GM18858 (cell line): Measurements from ENCODE around the gene IRF2BP1.
"Not testable (repeated sequence)": the region's sequence is repeated elsewhere in the genome, so short reads cannot be mapped to it uniquely, and the experiment has no call there.

Source experiments
- ATAC-seq: cut with Tn5 transposase; IDR thresholded peaks from one replicate; pipeline ENCODE4 v1.9.1; 2021; ENCODE audit not compliant: unreplicated experiment

Gene IRF2BP1

GRCh38 chr19:45902651-45903625 lies 17.0 kb upstream of the IRF2BP1 start:
- ATAC-seq, result peak; percentile 72

GRCh38 chr19:45901912-45902650 lies 16.1 kb upstream of the IRF2BP1 start, which contains the start of gene MYPOP:
Gene MYPOP (minus strand): TSS chr19:45902613. CDS start chr19:45901773, 840 bp downstream.
- no peak for ATAC-seq

- ATAC-seq, result no peak
Measured at GRCh38 chr19:45901432-45901911, 15.5 kb upstream of the IRF2BP1 start.

GRCh38 chr19:45900738-45901431 lies 14.9 kb upstream of the IRF2BP1 start:
- ATAC-seq, result no peak

- no peak for ATAC-seq
Measured at GRCh38 chr19:45899919-45900589, 14.1 kb upstream of the IRF2BP1 start.

GRCh38 chr19:45899253-45899652 lies 13.3 kb upstream of the IRF2BP1 start:
- no peak for ATAC-seq

- ATAC-seq, result no peak
Measured at GRCh38 chr19:45897261-45897812, 11.4 kb upstream of the IRF2BP1 start.

- ATAC-seq, result not testable (repeated sequence)
Measured at GRCh38 chr19:45895983-45896599, 10.2 kb upstream of the IRF2BP1 start.

- no peak for ATAC-seq
Measured at GRCh38 chr19:45895519-45895972, 9.6 kb upstream of the IRF2BP1 start.

- no peak for ATAC-seq
Measured at GRCh38 chr19:45890877-45891276, 4.9 kb upstream of the IRF2BP1 start.

- ATAC-seq, result no peak
Measured at GRCh38 chr19:45889210-45889885, 3.4 kb upstream of the IRF2BP1 start.

GRCh38 chr19:45887200-45887710 lies 1.3 kb upstream of the IRF2BP1 start:
- no peak for ATAC-seq

GRCh38 chr19:45886427-45887199 lies 672 bp upstream of the IRF2BP1 start:
- peak; percentile 30 for ATAC-seq

- ATAC-seq, result no peak
Measured at GRCh38 chr19:45884682-45885555, 1.0 kb downstream of the IRF2BP1 start.

GRCh38 chr19:45883881-45884681 lies 1.9 kb downstream of the IRF2BP1 start:
- no peak for ATAC-seq

- ATAC-seq, result no peak
Measured at GRCh38 chr19:45883586-45883880, 2.4 kb downstream of the IRF2BP1 start.
